H1 (cell line): ENCODE measurements around the gene C16orf54. TPM values are rescaled to one million over a fixed set of nuclear protein-coding genes. Genes with fewer than 3 reads are reported as not detected.
A peak's percentile ranks its signal among the peaks of the same experiment; 100 is the strongest.

Experiments used
- CTCF ChIA-PET: fragments of 300-600 bp; sonication (Branson Sonifier 250); formaldehyde crosslinking; loops from one replicate; lab custom pipeline; 2021; ENCODE audit not compliant: partially characterized antibody; lab: Charles Lee
- POLR2A ChIA-PET: fragments of 300-600 bp; sonication (Branson Sonifier 250); formaldehyde crosslinking; loops from one replicate; lab custom pipeline; 2021; ENCODE audit warnings: inconsistent platforms; ENCODE audit not compliant: partially characterized antibody; lab: Charles Lee
- DNase-seq, 2 experiments: peaks; one replicate each; pipeline versions ENCODE4 v3.0.0 to v3.0.0-alpha.2; 2010 to 2022; ENCODE audit warnings: low spot score in 2 of 2, low read depth in 1 of 2, mixed read lengths in 1 of 2
- FAIRE-seq: peaks from 2 replicates; lab custom pipeline; 2011; peaks lifted over from hg19 to GRCh38; lab: Jason Lieb, UNC
- H2AFZ ChIP-seq: 2 replicates; pipeline ENCODE4 v1.8.1; 2012; ENCODE audit warnings: low read length, inconsistent platforms
- H2AK5ac ChIP-seq: 2 replicates; pipeline ENCODE4 v1.6.1; 2013; ENCODE audit warnings: low read depth, low read length
- H2BK120ac ChIP-seq: replicated peaks from 2 replicates; pipeline ENCODE3; 2013; ENCODE audit warnings: low read depth, low read length, inconsistent platforms
- H2BK12ac ChIP-seq: 2 replicates; pipeline ENCODE4 v1.6.1; 2013; ENCODE audit warnings: low read depth, low read length
- H2BK15ac ChIP-seq: 2 replicates; pipeline ENCODE4 v1.6.1; 2013; ENCODE audit warnings: low read length
- H2BK20ac ChIP-seq: 2 replicates; pipeline ENCODE4 v1.6.1; 2013; ENCODE audit warnings: low read length
- H2BK5ac ChIP-seq: 2 replicates; pipeline ENCODE4 v1.6.1; 2013; ENCODE audit warnings: low read depth, low read length
- H3K14ac ChIP-seq: 2 replicates; pipeline ENCODE4 v1.6.1; 2013; ENCODE audit warnings: inconsistent platforms; ENCODE audit not compliant: insufficient read length
- H3K18ac ChIP-seq: 2 replicates; pipeline ENCODE4 v1.6.1; 2013; ENCODE audit warnings: low read length; ENCODE audit errors: extremely low read depth
- H3K23ac ChIP-seq: 2 replicates; pipeline ENCODE4 v1.6.1; 2013; ENCODE audit warnings: inconsistent platforms; ENCODE audit not compliant: insufficient read length
- H3K23me2 ChIP-seq: 2 replicates; pipeline ENCODE4 v1.6.1; 2013; ENCODE audit warnings: low read depth, low read length
- H3K27ac ChIP-seq: 2 replicates; pipeline ENCODE4 v1.6.1; 2011; ENCODE audit warnings: low read depth, low read length, inconsistent platforms
- H3K27me3 ChIP-seq, 4 experiments: replicated peaks in 1 of 4; 1 replicate in 1 of 4; 2 replicates in 3 of 4; pipeline versions ENCODE4 v1.6.1 to v1.8.1; 2011 to 2013; ENCODE audit warnings: low read length in 3 of 4, mild to moderate bottlenecking in 3 of 4, inconsistent platforms in 2 of 4, mixed read lengths in 2 of 4, moderate library complexity in 1 of 4; ENCODE audit not compliant: control insufficient read depth in 3 of 4, insufficient read depth in 3 of 4; ENCODE audit errors: extremely low read depth in 1 of 4
- H3K36me3 ChIP-seq, 4 experiments: 2 replicates each; pipeline versions ENCODE4 v1.6.1 to v1.8.1; 2011 to 2013; ENCODE audit warnings: mild to moderate bottlenecking in 4 of 4, low read length in 3 of 4, moderate library complexity in 2 of 4, control low read depth in 1 of 4, inconsistent platforms in 1 of 4; ENCODE audit not compliant: insufficient read depth in 4 of 4, control insufficient read depth in 2 of 4
- H3K4ac ChIP-seq: replicated peaks from 2 replicates; pipeline ENCODE3; 2013; ENCODE audit warnings: low read length, low read depth, mixed read lengths, inconsistent platforms; ENCODE audit not compliant: insufficient read length
- H3K4me1 ChIP-seq, 4 experiments: replicated peaks in 1 of 4; 1 replicate in 1 of 4; 2 replicates in 3 of 4; pipeline versions ENCODE4 v1.6.1 to v1.8.1; 2011 to 2013; ENCODE audit warnings: low read length in 3 of 4, inconsistent platforms in 2 of 4, mixed read lengths in 1 of 4; ENCODE audit not compliant: insufficient read depth in 4 of 4, control insufficient read depth in 3 of 4
- H3K4me2 ChIP-seq, 2 experiments: 2 replicates each; pipeline versions ENCODE4 v1.6.1 to v1.8.1; 2011 to 2013; ENCODE audit warnings: low read depth in 2 of 2, low read length in 2 of 2, control low read depth in 1 of 2, inconsistent platforms in 1 of 2, mild to moderate bottlenecking in 1 of 2; ENCODE audit not compliant: insufficient read depth in 1 of 2
- H3K4me3 ChIP-seq, 4 experiments: fragments of 200-600, 300-600 bp in 1 of 4; sonication (generic), shearing (Covaris generic), sonication (Bioruptor Twin) in 1 of 4; 2 replicates each; pipeline versions ENCODE4 v1.5.1 to v1.8.1; 2011 to 2016; ENCODE audit warnings: low read length in 4 of 4, low read depth in 3 of 4, control low read depth in 2 of 4, inconsistent platforms in 2 of 4, mild to moderate bottlenecking in 2 of 4, mixed read lengths in 1 of 4, moderate library complexity in 1 of 4; ENCODE audit not compliant: insufficient read depth in 2 of 4; ENCODE audit errors: extremely low read depth in 1 of 4
- H3K56ac ChIP-seq: replicated peaks from 2 replicates; pipeline ENCODE3; 2013; ENCODE audit warnings: low read depth, mild to moderate bottlenecking, mixed read lengths, low read length, inconsistent platforms; ENCODE audit not compliant: insufficient read length
- H3K79me1 ChIP-seq: 2 replicates; pipeline ENCODE4 v1.6.1; 2013; ENCODE audit warnings: low read depth, low read length, control low read depth
- H3K79me2 ChIP-seq, 2 experiments: 2 replicates each; pipeline versions ENCODE4 v1.6.1 to v1.8.1; 2012 to 2013; ENCODE audit warnings: low read length in 2 of 2, mild to moderate bottlenecking in 2 of 2, inconsistent platforms in 1 of 2; ENCODE audit not compliant: insufficient read depth in 2 of 2, control insufficient read depth in 1 of 2
- H3K9ac ChIP-seq, 4 experiments: replicated peaks in 1 of 4; 1 replicate in 1 of 4; 2 replicates in 3 of 4; pipeline versions ENCODE4 v1.6.1 to v1.8.1; 2011 to 2013; ENCODE audit warnings: low read depth in 3 of 4, low read length in 3 of 4, control low read depth in 2 of 4, mild to moderate bottlenecking in 2 of 4, moderate library complexity in 2 of 4, inconsistent platforms in 1 of 4; ENCODE audit errors: extremely low read depth in 1 of 4
- H3K9me3 ChIP-seq, 2 experiments: 2 replicates each; pipeline versions ENCODE4 v1.6.1 to v1.8.1; 2012 to 2013; ENCODE audit warnings: mild to moderate bottlenecking in 2 of 2, moderate library complexity in 2 of 2, control low read depth in 1 of 2, inconsistent platforms in 1 of 2, low read depth in 1 of 2, low read length in 1 of 2, mixed read lengths in 1 of 2; ENCODE audit not compliant: insufficient read depth in 2 of 2
- H4K20me1 ChIP-seq, 2 experiments: replicated peaks in 1 of 2; 2 replicates each; pipeline versions ENCODE3 to v1.8.1; 2011 to 2013; ENCODE audit warnings: inconsistent platforms in 2 of 2, low read length in 2 of 2, mild to moderate bottlenecking in 1 of 2; ENCODE audit not compliant: insufficient read depth in 2 of 2, control insufficient read depth in 1 of 2
- H4K5ac ChIP-seq: 2 replicates; pipeline ENCODE4 v1.6.1; 2013; ENCODE audit warnings: low read length, low read depth, mixed read lengths, inconsistent platforms; ENCODE audit not compliant: insufficient read length
- H4K8ac ChIP-seq: 2 replicates; pipeline ENCODE4 v1.8.0; 2013; ENCODE audit warnings: mild to moderate bottlenecking, moderate library complexity, low read length, inconsistent platforms; ENCODE audit not compliant: insufficient read depth; ENCODE audit errors: extremely low read depth
- H4K91ac ChIP-seq: replicated peaks from 2 replicates; pipeline ENCODE3; 2013; ENCODE audit warnings: low read length, mixed read lengths, inconsistent platforms; ENCODE audit not compliant: insufficient read length
- HDAC2 ChIP-seq, 2 experiments: fragments of 300-600 bp in 1 of 2; sonication (generic) in 1 of 2; IDR thresholded peaks; 2 replicates each; pipeline ENCODE4 v1.6.1; 2011 to 2012; ENCODE audit warnings: low read depth in 2 of 2, low read length in 2 of 2, mild to moderate bottlenecking in 2 of 2, moderate library complexity in 2 of 2, borderline replicate concordance in 1 of 2, inconsistent platforms in 1 of 2
- NANOG ChIP-seq: IDR thresholded peaks from 2 replicates; pipeline ENCODE4 v1.6.1; 2011; ENCODE audit warnings: low read length, low read depth, mild to moderate bottlenecking, inconsistent platforms; ENCODE audit not compliant: insufficient read depth, poor library complexity, severe bottlenecking
- POLR2AphosphoS5 ChIP-seq: IDR thresholded peaks from 2 replicates; pipeline ENCODE4 v1.6.1; 2011; ENCODE audit warnings: low read depth, low read length
- whole genome bisulfite sequencing, 2 experiments: shearing (Covaris generic) in 1 of 2; methylation state at CpG; one replicate each; pipeline versions ENCODE4 v1.1.6 to v1.1.7; 2013 to 2015; ENCODE audit warnings: low lambda C conversion rate in 2 of 2, mixed read lengths in 2 of 2, inconsistent platforms in 1 of 2, low coverage in 1 of 2, missing lambda C conversion rate in 1 of 2; ENCODE audit not compliant: insufficient replicate concordance in 2 of 2, insufficient coverage in 1 of 2, insufficient read length in 1 of 2; ENCODE audit errors: extremely low coverage in 1 of 2, missing lambda C conversion rate in 1 of 2; 5-methylcytosine and 5-hydroxymethylcytosine counted together
- polyA plus RNA-seq, 7 experiments: library from polyadenylated mRNA; depleted of rRNA in 3 of 7; stranded (reverse) in 5 of 7; unstranded in 2 of 7; fragments of >200 nt in 5 of 7; fragments of 200-250 nt in 2 of 7; gene quantifications; 1 replicate in 5 of 7; 2 replicates in 1 of 7; 4 replicates in 1 of 7; pipeline versions ENCODE4 v1.2.1 to v1.2.3, GENCODE V29; 2011 to 2013; ENCODE audit warnings: missing spikeins in 2 of 7, mixed read lengths in 2 of 7
- total RNA-seq: library from RNA; stranded (reverse); fragmentation: NEBNext Ultra II Directional; extraction: Animal tissue kit (Norgen Biotek cat#: 25700); gene quantifications from 2 replicates; pipeline ENCODE4 v1.2.1, GENCODE V29; 2021

C16orf54 gene
- total and polyA plus RNA-seq, 2 of the 8 experiments (the other 6 are each of a cell fraction or from before 2014, with no cell fraction given) = not detected

DNA sequence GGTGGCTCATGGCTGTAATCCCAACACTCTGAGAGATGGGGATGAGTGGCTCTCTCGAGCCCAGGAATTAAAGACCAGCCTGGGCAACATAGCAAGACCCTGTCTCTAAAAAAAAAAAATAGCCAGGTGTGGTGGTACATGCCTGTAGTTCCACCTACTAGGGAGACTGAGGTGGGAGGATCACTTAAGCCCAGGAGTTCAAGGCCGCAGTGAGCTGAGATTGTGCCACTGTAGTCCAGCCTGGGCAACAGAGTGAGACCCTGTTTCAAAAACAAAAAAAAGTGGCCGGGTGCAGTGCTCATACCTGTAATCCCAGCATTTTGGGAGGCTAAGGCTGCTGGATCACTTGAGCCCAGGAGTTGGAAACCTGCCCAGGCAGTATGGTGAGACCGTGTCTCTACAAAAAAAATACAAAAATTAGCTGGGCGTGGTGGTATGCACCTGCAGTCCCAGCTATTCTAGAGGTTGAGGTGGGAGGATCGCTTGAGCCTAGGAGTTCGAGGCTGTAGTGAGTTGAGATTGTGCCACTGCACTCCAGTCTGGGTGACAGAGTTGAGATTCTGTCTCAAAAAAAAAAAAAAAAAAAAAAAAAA lies 3.0 kb downstream of the C16orf54 start:
- Histone ChIP-seq H2AFZ (no peak overlapping the region), H3K23ac (no peak overlapping the region), H3K18ac (no peak overlapping the region), H2BK20ac (no peak overlapping the region), H3K4me2 (no peak overlapping the region), H3K4me1 (peaks cover 0 to 4% (median 2%) of the 10 kb centered on the region in 4 experiments; a peak in 4 of 7 replicates), H4K20me1 (peaks cover 12 to 21% of the 10 kb centered on the region in 2 experiments), H3K4me3 (no peak overlapping the region), H3K27ac (no peak overlapping the region), H3K9me3 (0 out of 4 replicates have a peak, but pooled peaks cover 0 to 1% of the 10 kb centered on the region in 2 experiments), H4K5ac (no peak overlapping the region), H3K23me2 (peaks cover 3% of the 10 kb centered on the region; the same call in 1 of the 2 replicates), H3K14ac (no peak overlapping the region), H3K79me1 (0 out of 2 replicates have a peak, but pooled peaks cover 2% of the 10 kb centered on the region), H3K9ac (no peak overlapping the region), H3K27me3 (no peaks in the 10 kb centered on the region), H2BK12ac (no peak overlapping the region)
- CTCF ChIA-PET = interaction anchor here (1.2 kb wide), 1 partner anchor 43 kb away, joined by 3 read pairs; no protein-coding TSS in a partner anchor
- POLR2A ChIA-PET = interaction anchor here (0.6 to 4.0 kb wide), 11 partner anchors 8 to 62 kb away, joined by 3 to 25 read pairs (median 8); partner anchors contain the start of genes KIF22 and ZG16
- FAIRE-seq (no peak), DNase-seq (no peak)
- TF ChIP-seq NANOG (no peak), POLR2AphosphoS5 (0 out of 2 replicates have a peak, but pooled peaks have one; percentile 32), HDAC2 (IDR thresholded peaks at IDR 0.05; ENCODE audit: borderline replicate concordance in 1 of 2, low read depth in 2 of 2, low read length in 2 of 2) (0 out of 4 replicates have a peak, but pooled peaks of 1 of the 2 experiments have one; percentile 36)
- TF ChIP-seq, all 59 proteins: peak for 2
- Histone ChIP-seq H4K91ac (no peak overlapping the region), H3K4ac (no peak overlapping the region), H4K8ac (no peak overlapping the region), H2BK15ac (no peak overlapping the region), H3K56ac (no peak overlapping the region), H3K79me2 (no peaks in the 10 kb centered on the region), H3K36me3 (peaks cover 0 to 5% (median under 1%) of the 10 kb centered on the region in 4 experiments; a peak in 4 of 8 replicates), H2BK120ac (no peak overlapping the region), H2BK5ac (no peak overlapping the region), H2AK5ac (no peak overlapping the region)
- 86% methylated on average over 7 of the region's 7 CpGs; no CpG with 5 or more reads in 1 of the 2 experiments for WGBS, 2 experiments
